HCT116 (cell line): ENCODE data around the gene WWTR1. TPM values are rescaled to one million over a fixed set of nuclear protein-coding genes. Genes with fewer than 3 reads are reported as not detected.

ENCODE experiments used
- ATAC-seq: fragments of 200-7000 bp; cut with Tn5 transposase; 2 replicates; pipeline ENCODE4 v1.9.1; 2020; ENCODE audit warnings: mild to moderate bottlenecking, moderate library complexity
- BruUV-seq: library from RNA; stranded (reverse); fragments of 400-500 nt; replicated peaks from 2 replicates; lab custom pipeline; 2021; lab: Mats Ljungman, UMichigan
- CTCF ChIA-PET: fragments of 300-600 bp; sonication (Branson Sonifier 250); formaldehyde crosslinking; loops from one replicate; lab custom pipeline; 2021; ENCODE audit warnings: antibody characterized with exemption; lab: Charles Lee
- POLR2A ChIA-PET: fragments of 300-600, 350-600 bp; sonication (Branson Sonifier 250); formaldehyde crosslinking; loops from one replicate; lab custom pipeline; 2021; ENCODE audit warnings: antibody characterized with exemption; lab: Charles Lee
- RAD21 ChIA-PET, 2 experiments: fragments of 300-600 bp; sonication (Branson Sonifier 250); formaldehyde crosslinking; loops; one replicate each; lab custom pipeline; 2023; ENCODE audit warnings: low total read pairs in 2 of 2; ENCODE audit not compliant: uncharacterized antibody in 2 of 2, unreplicated experiment in 2 of 2, low non-redundant PET in 1 of 2; lab: Charles Lee
- DNase-seq: peaks from one replicate; pipeline ENCODE4 v3.0.0-alpha.2; 2010; ENCODE audit warnings: low read depth, low spot score
- H2AFZ ChIP-seq: fragments of 200-600 bp; shearing (Covaris generic), sonication (generic); 2 replicates; pipeline ENCODE4 v1.6.1; 2017; ENCODE audit warnings: low read depth, mixed run types, mixed read lengths, antibody characterized with exemption, low read length; ENCODE audit not compliant: poor library complexity, severe bottlenecking
- H3K27ac ChIP-seq: 2 replicates; pipeline ENCODE4 v1.5.1; 2012; ENCODE audit warnings: low read depth, low read length
- H3K27me3 ChIP-seq: fragments of 200-600 bp; sonication (generic); 2 replicates; pipeline ENCODE4 v1.6.1; 2016; ENCODE audit warnings: mixed run types, low read length, mixed read lengths; ENCODE audit not compliant: insufficient read depth
- H3K36me3 ChIP-seq, 2 experiments: fragments of 200-500 bp in 1 of 2; fragments of 200-600 bp in 1 of 2; sonication (Bioruptor generic) in 1 of 2; sonication (generic) in 1 of 2; 2 replicates each; pipeline versions ENCODE4 v1.5.1 to v1.6.1; 2014 to 2016; ENCODE audit warnings: low read length in 2 of 2, inconsistent platforms in 1 of 2, mixed read lengths in 1 of 2, mixed run types in 1 of 2; ENCODE audit not compliant: insufficient read depth in 2 of 2, control insufficient read depth in 1 of 2
- H3K4me1 ChIP-seq, 2 experiments: fragments of 200-600 bp in 1 of 2; sonication (generic) in 1 of 2; 2 replicates each; pipeline versions ENCODE4 v1.5.1 to v1.6.1; 2012 to 2017; ENCODE audit warnings: low read length in 2 of 2, inconsistent platforms in 1 of 2, mild to moderate bottlenecking in 1 of 2, mixed read lengths in 1 of 2, mixed run types in 1 of 2, moderate library complexity in 1 of 2; ENCODE audit not compliant: insufficient read depth in 2 of 2, control insufficient read depth in 1 of 2
- H3K4me2 ChIP-seq: fragments of 200-600 bp; sonication (generic); 2 replicates; pipeline ENCODE4 v1.6.1; 2017; ENCODE audit warnings: mixed run types, low read length, mixed read lengths
- H3K4me3 ChIP-seq, 2 experiments: fragments of 200-600 bp in 1 of 2; sonication (generic) in 1 of 2; replicated peaks in 1 of 2; 2 replicates each; pipeline ENCODE4 v1.5.1; 2011 to 2016; ENCODE audit warnings: low read length in 2 of 2, control low read depth in 1 of 2, low read depth in 1 of 2, mild to moderate bottlenecking in 1 of 2, mixed read lengths in 1 of 2, mixed run types in 1 of 2
- H3K79me2 ChIP-seq: fragments of 200-600 bp; sonication (generic); 2 replicates; pipeline ENCODE4 v1.6.1; 2017; ENCODE audit warnings: mild to moderate bottlenecking, mixed run types, low read length, moderate library complexity, mixed read lengths; ENCODE audit not compliant: insufficient read depth
- H3K9ac ChIP-seq: fragments of 200-600 bp; sonication (generic); 2 replicates; pipeline ENCODE4 v1.6.1; 2016; ENCODE audit warnings: low read length, mixed read lengths
- H3K9me2 ChIP-seq: fragments of 200-600 bp; sonication (generic), shearing (Covaris generic); 2 replicates; pipeline ENCODE4 v1.6.1; 2017; ENCODE audit warnings: mixed run types, mild to moderate bottlenecking, moderate library complexity; ENCODE audit not compliant: insufficient read depth
- H3K9me3 ChIP-seq, 2 experiments: fragments of 200-500 bp in 1 of 2; fragments of 200-600 bp in 1 of 2; sonication (Bioruptor generic) in 1 of 2; sonication (generic) in 1 of 2; 2 replicates each; pipeline ENCODE4 v1.6.1; 2014 to 2017; ENCODE audit warnings: low read length in 2 of 2, mixed read lengths in 2 of 2, inconsistent platforms in 1 of 2, low read depth in 1 of 2, mild to moderate bottlenecking in 1 of 2, mixed run types in 1 of 2, moderate library complexity in 1 of 2; ENCODE audit not compliant: control insufficient read depth in 1 of 2, insufficient read depth in 1 of 2
- H4K20me1 ChIP-seq: fragments of 200-600 bp; sonication (generic), shearing (Covaris generic); 2 replicates; pipeline ENCODE4 v1.6.1; 2017; ENCODE audit warnings: mixed run types, mild to moderate bottlenecking, moderate library complexity; ENCODE audit not compliant: insufficient read depth
- CBX3 ChIP-seq: IDR thresholded peaks from 2 replicates; pipeline ENCODE4 v1.6.1; 2012; ENCODE audit warnings: low read depth
- CEBPB ChIP-seq: IDR thresholded peaks from 2 replicates; pipeline ENCODE4 v1.6.1; 2012; ENCODE audit warnings: low read depth
- EGR1 ChIP-seq: IDR thresholded peaks from 2 replicates; pipeline ENCODE4 v1.6.1; 2012; ENCODE audit warnings: low read depth
- ELF1 ChIP-seq: IDR thresholded peaks from 2 replicates; pipeline ENCODE4 v1.6.1; 2012; ENCODE audit warnings: low read depth, borderline replicate concordance
- EZH2 ChIP-seq: fragments of 200-600 bp; sonication (generic); IDR thresholded peaks from 2 replicates; pipeline ENCODE4 v1.6.1; 2017; ENCODE audit warnings: antibody characterized with exemption, mixed run types
- EZH2phosphoT487 ChIP-seq: fragments of 200-600 bp; IDR thresholded peaks from 2 replicates; pipeline ENCODE4 v1.6.1; 2018; ENCODE audit warnings: antibody characterized with exemption, borderline replicate concordance
- POLR2A ChIP-seq: IDR thresholded peaks from 2 replicates; pipeline ENCODE4 v1.7.0; 2011; ENCODE audit warnings: borderline replicate concordance; ENCODE audit not compliant: insufficient read depth, insufficient read length; ENCODE audit errors: extremely low read depth
- SIN3A ChIP-seq: IDR thresholded peaks from 2 replicates; pipeline ENCODE4 v1.6.1; 2012; ENCODE audit warnings: low read depth
- SP1 ChIP-seq: IDR thresholded peaks from 2 replicates; pipeline ENCODE4 v1.6.1; 2012; ENCODE audit warnings: low read depth
- SRF ChIP-seq: IDR thresholded peaks from 2 replicates; pipeline ENCODE4 v1.6.1; 2012; ENCODE audit warnings: low read depth
- TCF7L2 ChIP-seq: IDR thresholded peaks from 2 replicates; pipeline ENCODE4 v1.7.0; 2011; ENCODE audit warnings: borderline replicate concordance, inconsistent platforms; ENCODE audit not compliant: insufficient read depth, insufficient read length; ENCODE audit errors: extremely low read depth
- ZFX ChIP-seq: fragments of 450-650 bp; IDR thresholded peaks from 2 replicates; pipeline ENCODE4 v1.6.1; 2017
- ZNF274 ChIP-seq: fragments of 200-500 bp; sonication (Bioruptor generic); IDR thresholded peaks from 2 replicates; pipeline ENCODE4 v1.6.1; 2014; ENCODE audit warnings: mild to moderate bottlenecking, low read depth, low read length, inconsistent platforms
- intact Hi-C: fragments of 100-400 bp; cut with micrococcal nuclease; formaldehyde crosslinking; loops from 2 replicates; pipeline ENCODE4 v1.10.0; 2022
- total RNA-seq: library from RNA; stranded (reverse); gene quantifications from one replicate; pipeline ENCODE4 v1.2.1, GENCODE V29; 2021; ENCODE audit not compliant: unreplicated experiment
- TF ChIP-seq, protein P1 (sequence below): IDR thresholded peaks from 2 replicates; pipeline ENCODE4 v1.6.1; 2011; ENCODE audit warnings: mild to moderate bottlenecking, low read length, moderate library complexity; ENCODE audit not compliant: insufficient replicate concordance; ENCODE audit errors: extremely low read depth
- TF ChIP-seq, protein P2 (sequence below): IDR thresholded peaks from 2 replicates; pipeline ENCODE4 v1.6.1; 2012
- TF ChIP-seq, protein P3 (sequence below): IDR thresholded peaks from 2 replicates; pipeline ENCODE4 v1.6.1; 2012
- TF ChIP-seq, protein P4 (sequence below), 3 experiments: fragments of 200-600 bp in 1 of 3; sonication (generic) in 1 of 3; IDR thresholded peaks in 2 of 3; conservative IDR thresholded peaks in 1 of 3; 2 replicates each; pipeline ENCODE4 v1.5.1; 2012 to 2017; ENCODE audit warnings: low read depth in 2 of 3, low read length in 2 of 3, antibody characterized with exemption in 1 of 3, borderline replicate concordance in 1 of 3, control low read depth in 1 of 3, mild to moderate bottlenecking in 1 of 3, mixed read lengths in 1 of 3, mixed run types in 1 of 3, moderate library complexity in 1 of 3; ENCODE audit not compliant: insufficient read depth in 1 of 3

The WWTR1 gene
- total RNA-seq, 1 experiment from 2014 or later: 46.9 TPM

DNA sequence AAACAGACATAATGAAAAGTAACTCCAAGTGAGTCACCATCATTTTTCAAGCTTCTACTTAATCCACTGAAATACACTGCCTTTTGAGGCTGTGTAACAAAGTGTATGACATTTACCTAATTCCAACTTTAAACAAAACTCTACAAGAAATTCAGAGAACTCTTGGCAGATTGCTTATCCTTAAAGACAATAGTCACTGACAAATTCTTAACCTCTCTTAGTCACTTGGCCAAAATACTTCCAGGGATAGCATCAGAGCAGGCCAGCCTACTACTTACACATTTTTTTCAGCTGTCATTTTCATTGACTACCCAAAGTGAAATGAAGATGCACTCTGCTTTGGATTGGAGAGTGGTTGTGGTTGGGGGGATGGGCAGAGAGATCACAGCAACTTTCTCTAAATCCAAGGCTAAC, 3.6 kb downstream of the WWTR1 start:
- Histone ChIP-seq H3K27ac (no peak overlapping the region), H3K4me3 (no peak overlapping the region), H3K9ac (no peak overlapping the region), H3K36me3 (peaks cover 12 to 22% of the 10 kb centered on the region in 2 experiments; a peak in 3 of 4 replicates), H3K4me2 (0 out of 2 replicates have a peak overlapping the region, but pooled peaks have one; percentile 9), H3K79me2 (peaks cover 75% of the 10 kb centered on the region), H3K9me2 (no peaks in the 10 kb centered on the region), H3K27me3 (no peaks in the 10 kb centered on the region), H3K4me1 (peaks cover 18 to 38% of the 10 kb centered on the region in 2 experiments), H3K9me3 (no peaks in the 10 kb centered on the region), H2AFZ (no peak overlapping the region), H4K20me1 (no peaks in the 10 kb centered on the region)
- ATAC-seq: no peak
- CTCF ChIA-PET: no interaction called here
- RAD21 ChIA-PET: no interaction called here
- BruUV-seq: no TSS peak
- POLR2A ChIA-PET: interaction anchor here (1.3 kb wide), 1 partner anchor 9 kb away, joined by 4 read pairs; no protein-coding TSS in a partner anchor
- TF ChIP-seq, protein P1, sequence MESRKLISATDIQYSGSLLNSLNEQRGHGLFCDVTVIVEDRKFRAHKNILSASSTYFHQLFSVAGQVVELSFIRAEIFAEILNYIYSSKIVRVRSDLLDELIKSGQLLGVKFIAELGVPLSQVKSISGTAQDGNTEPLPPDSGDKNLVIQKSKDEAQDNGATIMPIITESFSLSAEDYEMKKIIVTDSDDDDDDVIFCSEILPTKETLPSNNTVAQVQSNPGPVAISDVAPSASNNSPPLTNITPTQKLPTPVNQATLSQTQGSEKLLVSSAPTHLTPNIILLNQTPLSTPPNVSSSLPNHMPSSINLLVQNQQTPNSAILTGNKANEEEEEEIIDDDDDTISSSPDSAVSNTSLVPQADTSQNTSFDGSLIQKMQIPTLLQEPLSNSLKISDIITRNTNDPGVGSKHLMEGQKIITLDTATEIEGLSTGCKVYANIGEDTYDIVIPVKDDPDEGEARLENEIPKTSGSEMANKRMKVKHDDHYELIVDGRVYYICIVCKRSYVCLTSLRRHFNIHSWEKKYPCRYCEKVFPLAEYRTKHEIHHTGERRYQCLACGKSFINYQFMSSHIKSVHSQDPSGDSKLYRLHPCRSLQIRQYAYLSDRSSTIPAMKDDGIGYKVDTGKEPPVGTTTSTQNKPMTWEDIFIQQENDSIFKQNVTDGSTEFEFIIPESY: no peak
- no peak for TF ChIP-seq ZNF274
- no peak for TF ChIP-seq CBX3
- no peak for TF ChIP-seq EGR1
- no peak for TF ChIP-seq POLR2A
- TF ChIP-seq, protein P2, sequence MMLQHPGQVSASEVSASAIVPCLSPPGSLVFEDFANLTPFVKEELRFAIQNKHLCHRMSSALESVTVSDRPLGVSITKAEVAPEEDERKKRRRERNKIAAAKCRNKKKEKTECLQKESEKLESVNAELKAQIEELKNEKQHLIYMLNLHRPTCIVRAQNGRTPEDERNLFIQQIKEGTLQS: no peak
- TF ChIP-seq ELF1: no peak
- no peak for TF ChIP-seq TCF7L2
- TF ChIP-seq SRF: no peak
- TF ChIP-seq EZH2: no peak
- TF ChIP-seq SIN3A: no peak
- no peak for TF ChIP-seq EZH2phosphoT487
- TF ChIP-seq SP1: no peak
- TF ChIP-seq, protein P3, sequence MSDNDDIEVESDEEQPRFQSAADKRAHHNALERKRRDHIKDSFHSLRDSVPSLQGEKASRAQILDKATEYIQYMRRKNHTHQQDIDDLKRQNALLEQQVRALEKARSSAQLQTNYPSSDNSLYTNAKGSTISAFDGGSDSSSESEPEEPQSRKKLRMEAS: no peak
- TF ChIP-seq ZFX: no peak
- no peak for TF ChIP-seq CEBPB
- TF ChIP-seq, protein P4, sequence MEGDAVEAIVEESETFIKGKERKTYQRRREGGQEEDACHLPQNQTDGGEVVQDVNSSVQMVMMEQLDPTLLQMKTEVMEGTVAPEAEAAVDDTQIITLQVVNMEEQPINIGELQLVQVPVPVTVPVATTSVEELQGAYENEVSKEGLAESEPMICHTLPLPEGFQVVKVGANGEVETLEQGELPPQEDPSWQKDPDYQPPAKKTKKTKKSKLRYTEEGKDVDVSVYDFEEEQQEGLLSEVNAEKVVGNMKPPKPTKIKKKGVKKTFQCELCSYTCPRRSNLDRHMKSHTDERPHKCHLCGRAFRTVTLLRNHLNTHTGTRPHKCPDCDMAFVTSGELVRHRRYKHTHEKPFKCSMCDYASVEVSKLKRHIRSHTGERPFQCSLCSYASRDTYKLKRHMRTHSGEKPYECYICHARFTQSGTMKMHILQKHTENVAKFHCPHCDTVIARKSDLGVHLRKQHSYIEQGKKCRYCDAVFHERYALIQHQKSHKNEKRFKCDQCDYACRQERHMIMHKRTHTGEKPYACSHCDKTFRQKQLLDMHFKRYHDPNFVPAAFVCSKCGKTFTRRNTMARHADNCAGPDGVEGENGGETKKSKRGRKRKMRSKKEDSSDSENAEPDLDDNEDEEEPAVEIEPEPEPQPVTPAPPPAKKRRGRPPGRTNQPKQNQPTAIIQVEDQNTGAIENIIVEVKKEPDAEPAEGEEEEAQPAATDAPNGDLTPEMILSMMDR (IDR thresholded peaks at IDR 0.05 in 2 of 3, conservative IDR thresholded peaks at IDR 0.05 in 1 of 3; ENCODE audit: borderline replicate concordance in 1 of 3, insufficient read depth in 1 of 3, low read depth in 2 of 3, low read length in 2 of 3): no peak
- DNase-seq: no peak
- intact Hi-C loops: no loop called here
